A673 (cell line): ENCODE measurements around the gene CIB2. TPM values are rescaled to one million over a fixed set of nuclear protein-coding genes. Genes with fewer than 3 reads are reported as not detected.

Source experiments
- BruUV-seq: library from RNA; stranded (reverse); fragments of 400-500 nt; replicated peaks from 2 replicates; lab custom pipeline; 2021; lab: Mats Ljungman, UMichigan
- CTCF ChIA-PET: fragments of 300-600 bp; sonication (Branson Sonifier 250); formaldehyde crosslinking; loops from one replicate; lab custom pipeline; 2022; ENCODE audit warnings: antibody characterized with exemption; lab: Charles Lee
- POLR2A ChIA-PET: fragments of 300-600 bp; sonication (Branson Sonifier 250); formaldehyde crosslinking; loops from one replicate; lab custom pipeline; 2022; ENCODE audit warnings: antibody characterized with exemption; ENCODE audit not compliant: low non-redundant PET; lab: Charles Lee
- DNase-seq: peaks from one replicate; pipeline ENCODE4 v3.0.0-alpha.2; 2015; ENCODE audit warnings: low spot score
- H3K27ac ChIP-seq: fragments of 200-600 bp; sonication (generic); 2 replicates; pipeline ENCODE4 v1.5.1; 2016; ENCODE audit warnings: mixed run types, low read depth, mild to moderate bottlenecking, mixed read lengths, antibody characterized with exemption, low read length; ENCODE audit not compliant: poor library complexity, severe bottlenecking
- H3K27me3 ChIP-seq: fragments of 200-600 bp; sonication (generic); replicated peaks from 2 replicates; pipeline ENCODE4 v1.6.1; 2017; ENCODE audit warnings: mixed run types, low read depth, mild to moderate bottlenecking, mixed read lengths, antibody characterized with exemption, low read length; ENCODE audit not compliant: insufficient read depth, poor library complexity
- H3K36me3 ChIP-seq: fragments of 200-600 bp; sonication (generic); 2 replicates; pipeline ENCODE4 v1.6.1; 2016; ENCODE audit warnings: mixed run types, mild to moderate bottlenecking, mixed read lengths, antibody characterized with exemption, low read length; ENCODE audit not compliant: insufficient read depth, poor library complexity, severe bottlenecking
- H3K4me1 ChIP-seq: fragments of 200-600 bp; sonication (generic); 2 replicates; pipeline ENCODE4 v1.6.1; 2017; ENCODE audit warnings: mixed run types, mild to moderate bottlenecking, mixed read lengths, antibody characterized with exemption, low read length; ENCODE audit not compliant: insufficient read depth, poor library complexity, severe bottlenecking
- H3K4me3 ChIP-seq: fragments of 200-600 bp; sonication (generic); 2 replicates; pipeline ENCODE4 v1.5.1; 2016; ENCODE audit warnings: low read depth, mixed run types, mild to moderate bottlenecking, mixed read lengths, low read length; ENCODE audit not compliant: poor library complexity, severe bottlenecking
- H3K9me3 ChIP-seq: fragments of 200-600 bp; sonication (generic); 2 replicates; pipeline ENCODE4 v1.6.1; 2016; ENCODE audit warnings: mixed run types, low read depth, mild to moderate bottlenecking, mixed read lengths, antibody characterized with exemption, low read length; ENCODE audit not compliant: poor library complexity, severe bottlenecking
- CTCF ChIP-seq: fragments of 300-800, 200-600 bp; sonication (generic); conservative IDR thresholded peaks from 2 replicates; pipeline ENCODE4 v1.5.1; 2017; ENCODE audit warnings: low read depth, mild to moderate bottlenecking, antibody characterized with exemption, low read length, moderate library complexity, mixed read lengths
- EZH2 ChIP-seq: fragments of 200-600 bp; sonication (generic); IDR thresholded peaks from 2 replicates; pipeline ENCODE4 v1.6.1; 2017; ENCODE audit warnings: borderline replicate concordance, low read depth, mild to moderate bottlenecking, mixed read lengths, antibody characterized with exemption, low read length; ENCODE audit not compliant: poor library complexity, severe bottlenecking
- intact Hi-C: fragments of 100-400 bp; cut with micrococcal nuclease; formaldehyde crosslinking; loops from one replicate; pipeline ENCODE4 v1.10.0; 2022; ENCODE audit not compliant: unreplicated experiment
- total RNA-seq: library from RNA; stranded (reverse); gene quantifications from 2 replicates; pipeline ENCODE4 v1.2.3, GENCODE V29; 2021

Gene CIB2
- total RNA-seq, 1 experiment from 2014 or later: 2.1 TPM

- BruUV-seq: no TSS peak
- H3K4me3 ChIP-seq: no peak overlapping the region
- no peaks in the 10 kb centered on the region for H3K9me3 ChIP-seq
- H3K27me3 ChIP-seq: no peaks in the 10 kb centered on the region
- DNase-seq: no peak
- H3K36me3 ChIP-seq: no peaks in the 10 kb centered on the region
- ChIA-PET POLR2A (no interaction called here), CTCF (no interaction called here)
- no peak overlapping the region for H3K27ac ChIP-seq
- H3K4me1 ChIP-seq: peaks cover 5% of the 10 kb centered on the region
- TF ChIP-seq CTCF: no peak
- TF ChIP-seq EZH2: no peak
- intact Hi-C loops: no loop called here
Measured at GRCh38 chr15:78058401-78058935, 72.8 kb downstream of the CIB2 start.

GRCh38 chr15:78057803-78058202 lies 73.4 kb downstream of the CIB2 start:
- H3K4me3 ChIP-seq: no peak overlapping the region
- no peaks in the 10 kb centered on the region for H3K9me3 ChIP-seq
- CTCF ChIA-PET: no interaction called here
- no peak overlapping the region for H3K27ac ChIP-seq
- no peaks in the 10 kb centered on the region for H3K27me3 ChIP-seq
- POLR2A ChIA-PET: no interaction called here
- no peaks in the 10 kb centered on the region for H3K36me3 ChIP-seq
- no peak for DNase-seq
- TF ChIP-seq EZH2: no peak
- TF ChIP-seq CTCF: no peak
- peaks cover 10% of the 10 kb centered on the region for H3K4me1 ChIP-seq
- no TSS peak for BruUV-seq
- intact Hi-C loops: no loop called here

GRCh38 chr15:78056714-78057269 lies 74.5 kb downstream of the CIB2 start:
- intact Hi-C loops: no loop called here

More at GRCh38 chr15:78056714-78057269, 74.5 kb downstream of the CIB2 start:
- ChIA-PET POLR2A (no interaction called here), CTCF (no interaction called here)
- Histone ChIP-seq H3K27ac (no peak overlapping the region), H3K36me3 (no peaks in the 10 kb centered on the region), H3K27me3 (no peaks in the 10 kb centered on the region), H3K4me3 (no peak overlapping the region), H3K4me1 (peaks cover 15% of the 10 kb centered on the region), H3K9me3 (no peaks in the 10 kb centered on the region)
- TF ChIP-seq EZH2 (no peak), CTCF (no peak)
- DNase-seq: no peak
- BruUV-seq: no TSS peak
